Stimulated activated CD8-positive, alpha-beta memory T cell treated with anti-CD3 and anti-CD28 coated beads, Interleukin-15, amount 100 ng/mL, for 24 hours (primary cell): ENCODE results near the gene PDCD1.
"Not testable (repeated sequence)": the region's sequence is repeated elsewhere in the genome, so short reads cannot be mapped to it uniquely, and the experiment has no call there.

Source experiments
- DNase-seq: peaks from one replicate; pipeline ENCODE4 v3.0.0-alpha.2; 2020; ENCODE audit warnings: low read depth

PDCD1 gene

GRCh38 chr2:241833756-241834526 lies 24.8 kb downstream of the PDCD1 start:
- not testable (repeated sequence) for DNase-seq

- DNase-seq = no peak
These were observed 25.5 kb downstream of the PDCD1 start for GRCh38 chr2:241833101-241833663.

GRCh38 chr2:241827394-241827793 lies 31.3 kb downstream of the PDCD1 start:
- no peak for DNase-seq

GRCh38 chr2:241823531-241824437 lies 34.9 kb downstream of the PDCD1 start:
- not testable (repeated sequence) for DNase-seq

- no peak for DNase-seq
These were observed 36.5 kb downstream of the PDCD1 start for GRCh38 chr2:241822264-241822623.

GRCh38 chr2:241821460-241822263 lies 37.0 kb downstream of the PDCD1 start:
- no peak for DNase-seq

- no peak for DNase-seq
These were observed 37.9 kb downstream of the PDCD1 start for GRCh38 chr2:241820625-241821384.

- DNase-seq = not testable (repeated sequence)
These were observed 38.6 kb downstream of the PDCD1 start for GRCh38 chr2:241819947-241820624.

- no peak for DNase-seq
These were observed 39.8 kb downstream of the PDCD1 start for GRCh38 chr2:241818943-241819270.

GRCh38 chr2:241818229-241818942 lies 40.3 kb downstream of the PDCD1 start:
- DNase-seq = no peak

- DNase-seq = not testable (repeated sequence)
These were observed 40.9 kb downstream of the PDCD1 start for GRCh38 chr2:241817821-241818215.

GRCh38 chr2:241817126-241817820 lies 41.4 kb downstream of the PDCD1 start:
- DNase-seq = no peak

- no peak for DNase-seq
These were observed 42.1 kb downstream of the PDCD1 start for GRCh38 chr2:241816431-241817121.

GRCh38 chr2:241815477-241816430 lies 42.9 kb downstream of the PDCD1 start:
- no peak for DNase-seq

- no peak for DNase-seq
These were observed 43.8 kb downstream of the PDCD1 start for GRCh38 chr2:241814643-241815476.

GRCh38 chr2:241814393-241814642 lies 44.4 kb downstream of the PDCD1 start:
- no peak for DNase-seq
